GM10266 (cell line): ENCODE results near the gene RAB25.

Source experiments
- DNase-seq: peaks from one replicate; pipeline ENCODE4 v3.0.0; 2012; ENCODE audit errors: extremely low spot score
- TF ChIP-seq, protein P1 (sequence below): IDR thresholded peaks from 2 replicates; pipeline ENCODE4 v1.5.1; 2012; ENCODE audit warnings: mild to moderate bottlenecking, low read depth; ENCODE audit not compliant: control insufficient read depth, insufficient read depth; ENCODE audit errors: missing control alignments

Gene RAB25

DNA sequence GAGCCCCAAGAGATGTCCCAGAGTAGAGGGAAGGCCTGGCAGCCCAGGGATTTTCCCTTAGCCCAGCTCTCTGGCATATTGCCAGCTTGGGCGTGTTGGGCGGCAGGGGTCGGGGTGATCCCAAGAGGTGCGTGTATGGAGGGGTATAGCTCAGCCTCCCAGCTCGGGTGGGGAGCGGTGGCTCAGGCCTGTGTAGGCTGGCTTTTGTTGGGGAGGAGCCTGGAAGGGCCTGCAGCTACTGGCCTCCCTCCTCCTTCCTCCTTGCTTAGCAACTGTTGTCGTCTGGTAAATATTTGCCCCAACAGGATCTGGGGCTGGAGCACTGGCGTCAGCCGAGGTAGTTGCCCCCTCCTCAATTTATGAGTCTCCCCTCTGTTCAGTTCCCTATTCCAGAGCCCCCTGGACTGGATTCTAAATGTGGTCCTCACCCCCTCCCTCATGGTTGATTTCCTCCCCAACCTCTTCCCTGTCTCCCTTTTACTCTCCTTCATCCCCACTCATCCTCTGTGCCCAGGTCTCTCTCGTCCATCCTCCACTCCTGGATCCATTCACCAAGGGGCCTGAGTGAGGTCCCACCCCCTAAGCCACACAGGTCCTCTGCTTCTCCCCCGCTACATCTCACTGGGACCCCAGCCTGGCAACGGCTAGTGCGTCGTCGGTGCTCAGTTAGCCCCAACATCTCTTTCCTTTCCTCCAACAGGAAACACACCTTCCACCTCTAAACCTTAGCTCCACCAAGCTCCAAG, 43.3 kb downstream of the RAB25 start:
- TF ChIP-seq, protein P1, sequence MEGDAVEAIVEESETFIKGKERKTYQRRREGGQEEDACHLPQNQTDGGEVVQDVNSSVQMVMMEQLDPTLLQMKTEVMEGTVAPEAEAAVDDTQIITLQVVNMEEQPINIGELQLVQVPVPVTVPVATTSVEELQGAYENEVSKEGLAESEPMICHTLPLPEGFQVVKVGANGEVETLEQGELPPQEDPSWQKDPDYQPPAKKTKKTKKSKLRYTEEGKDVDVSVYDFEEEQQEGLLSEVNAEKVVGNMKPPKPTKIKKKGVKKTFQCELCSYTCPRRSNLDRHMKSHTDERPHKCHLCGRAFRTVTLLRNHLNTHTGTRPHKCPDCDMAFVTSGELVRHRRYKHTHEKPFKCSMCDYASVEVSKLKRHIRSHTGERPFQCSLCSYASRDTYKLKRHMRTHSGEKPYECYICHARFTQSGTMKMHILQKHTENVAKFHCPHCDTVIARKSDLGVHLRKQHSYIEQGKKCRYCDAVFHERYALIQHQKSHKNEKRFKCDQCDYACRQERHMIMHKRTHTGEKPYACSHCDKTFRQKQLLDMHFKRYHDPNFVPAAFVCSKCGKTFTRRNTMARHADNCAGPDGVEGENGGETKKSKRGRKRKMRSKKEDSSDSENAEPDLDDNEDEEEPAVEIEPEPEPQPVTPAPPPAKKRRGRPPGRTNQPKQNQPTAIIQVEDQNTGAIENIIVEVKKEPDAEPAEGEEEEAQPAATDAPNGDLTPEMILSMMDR: no peak
- no peak for DNase-seq

DNA sequence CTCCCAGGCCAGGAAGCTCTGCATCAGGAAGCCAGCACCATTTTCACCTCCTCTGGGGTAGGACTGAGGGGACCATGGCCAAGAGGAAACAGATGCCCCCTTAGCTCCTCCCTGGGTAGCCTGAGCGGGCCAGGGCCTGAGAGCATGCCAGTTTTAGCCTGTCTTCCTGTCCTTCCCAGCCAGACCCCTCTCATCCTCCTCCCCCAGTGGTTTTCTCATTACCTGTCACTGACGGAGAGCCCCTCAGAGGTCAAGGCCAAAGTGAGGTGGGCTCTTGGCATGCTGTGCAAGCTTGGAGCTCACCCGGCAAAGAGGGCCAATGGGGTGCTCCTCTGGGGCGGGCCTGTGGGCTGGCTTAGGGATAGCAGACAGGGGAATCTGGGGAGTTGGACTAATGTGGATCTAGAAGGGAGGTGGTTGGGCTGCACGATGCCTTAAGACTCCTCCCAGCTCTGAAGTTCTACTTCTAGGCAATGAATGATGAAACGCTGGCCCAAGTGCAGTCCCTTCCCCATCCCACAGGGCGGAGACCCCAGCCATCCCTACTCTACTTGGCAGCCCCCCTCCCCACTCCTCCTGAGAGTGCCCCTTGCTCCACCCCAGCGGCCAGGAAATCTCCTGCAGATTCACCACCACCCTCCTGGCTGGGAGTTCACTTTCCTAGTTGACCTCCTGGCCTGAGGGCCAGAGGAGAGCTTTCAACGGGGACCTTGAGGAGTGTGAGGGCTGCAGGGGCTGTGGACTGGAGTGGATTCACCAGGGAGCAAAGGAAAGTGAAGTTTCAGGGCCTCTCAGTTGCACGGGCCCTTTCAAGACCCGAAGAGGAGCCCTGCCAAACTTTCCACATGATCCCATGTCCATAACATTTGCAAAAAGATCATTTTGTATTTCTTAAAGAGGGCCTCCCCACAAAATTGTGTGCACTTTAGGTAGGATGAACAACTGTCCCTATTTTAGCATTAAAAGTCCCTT, 44.2 kb downstream of the RAB25 start:
- DNase-seq: no peak

DNA sequence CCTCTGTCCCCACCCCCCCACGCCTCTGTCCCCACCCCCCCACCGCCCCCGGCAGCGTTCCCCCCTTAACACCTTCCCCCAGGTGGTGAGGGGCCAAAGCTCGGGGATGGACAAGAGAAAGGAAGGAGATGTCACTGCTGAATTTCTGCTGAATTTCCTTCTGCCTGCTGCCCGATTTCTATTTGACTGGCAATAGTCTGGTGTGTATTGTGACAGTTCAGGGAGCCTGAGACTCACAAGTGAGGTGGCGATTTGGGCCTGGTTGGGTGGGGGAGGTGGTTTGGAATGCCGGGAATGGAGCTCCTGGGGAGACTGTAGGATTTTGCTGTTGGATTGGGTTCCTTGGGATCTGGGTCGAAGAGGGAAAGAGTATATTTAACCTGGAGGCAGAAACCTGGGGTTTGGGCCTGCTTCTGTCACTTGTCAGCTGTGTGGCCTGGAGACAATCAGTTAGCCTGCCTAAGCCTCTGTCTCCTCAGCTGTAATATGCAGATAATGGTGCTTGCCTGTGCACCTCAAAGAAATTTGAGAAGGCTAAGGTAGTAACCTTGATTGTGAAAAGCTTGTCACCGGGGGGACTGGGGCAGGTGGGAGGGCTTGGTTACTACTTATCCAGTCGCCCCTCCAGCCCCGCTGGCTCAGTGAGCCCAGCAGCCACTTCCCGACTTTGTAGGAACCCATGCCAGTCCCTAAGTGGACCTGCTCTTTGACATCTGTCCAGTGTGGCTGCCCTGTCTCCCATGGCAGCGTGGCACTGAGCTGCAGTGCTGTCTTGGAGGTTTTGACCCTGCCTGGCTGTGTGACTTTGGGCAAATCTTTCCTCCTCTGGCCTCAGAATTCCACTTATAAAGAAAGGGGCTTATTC, 45.9 kb downstream of the RAB25 start:
- TF ChIP-seq, protein P1: no peak
- no peak for DNase-seq

More for the DNA sequence above, 44.2 kb downstream of the RAB25 start:
- TF ChIP-seq, protein P1: no peak

DNA sequence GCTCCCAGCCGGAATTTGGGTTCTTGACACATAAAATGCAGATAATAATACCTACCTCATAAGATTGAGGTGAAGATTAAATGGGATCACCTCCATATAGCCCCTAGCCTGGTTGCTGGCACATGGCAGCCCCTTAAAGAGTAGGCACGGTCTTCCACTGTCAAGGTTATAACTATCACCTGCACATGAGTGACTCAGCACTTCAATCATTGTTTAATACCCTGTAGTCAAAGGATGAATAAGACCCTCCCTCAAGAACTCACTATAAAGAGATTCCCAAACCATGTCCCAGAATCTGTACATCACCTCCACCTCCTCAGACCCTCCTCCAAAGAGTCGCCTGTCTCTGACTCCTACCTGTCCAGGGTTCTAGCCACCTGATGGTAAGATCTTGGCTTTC, 47.1 kb downstream of the RAB25 start:
- TF ChIP-seq, protein P1: no peak
- no peak for DNase-seq

DNA sequence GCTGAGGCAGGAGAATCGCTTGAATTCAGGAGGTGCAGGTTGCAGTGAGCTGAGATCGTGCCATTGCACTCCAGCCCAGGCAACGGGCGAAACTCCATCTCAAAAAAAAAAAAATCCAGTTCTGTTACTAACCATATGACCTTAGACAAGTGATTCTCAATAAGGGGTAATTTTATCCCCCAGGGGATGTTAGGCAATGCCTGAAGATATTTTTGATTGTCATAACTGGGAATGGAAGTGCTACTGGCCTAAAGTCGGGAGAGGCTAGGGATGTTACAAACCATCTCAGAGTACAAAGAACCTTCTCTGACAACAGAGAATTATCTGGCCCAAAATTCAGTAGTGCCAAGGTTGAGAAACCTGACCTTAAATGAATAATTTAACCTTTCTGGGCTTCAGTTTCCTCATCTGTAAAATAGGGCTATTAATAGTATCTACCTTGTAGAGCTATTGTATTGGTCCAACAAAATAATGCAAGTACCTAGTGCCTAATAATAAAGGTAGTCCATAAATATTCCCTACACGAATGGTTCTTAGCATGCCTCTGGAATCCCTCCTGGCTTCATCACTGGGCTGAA, 47.8 kb downstream of the RAB25 start:
- no peak for DNase-seq
- TF ChIP-seq, protein P1: no peak

DNA sequence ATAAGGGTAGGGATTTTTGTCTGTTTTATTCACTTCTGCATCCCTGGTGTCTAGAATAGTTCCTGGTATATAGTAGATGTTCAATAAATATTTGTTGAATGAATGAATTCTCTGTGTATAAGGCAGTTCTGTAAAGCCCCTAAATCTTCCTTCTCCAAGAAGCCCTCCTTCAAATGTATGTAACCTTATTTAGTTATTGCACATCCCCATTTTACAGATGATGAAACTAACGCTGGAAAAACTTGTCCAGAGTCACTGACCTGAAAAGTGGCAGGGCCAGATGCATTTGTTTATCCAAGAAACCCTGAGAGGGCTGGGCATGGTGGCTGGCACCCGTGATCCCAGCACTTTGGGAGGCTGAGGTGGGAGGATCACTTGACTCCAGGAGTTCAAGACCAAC, 49.3 kb downstream of the RAB25 start:
- TF ChIP-seq, protein P1: no peak
- DNase-seq: no peak
